Skeletal muscle tissue (tissue), 4 donors: Measurements from ENCODE around the gene HSF4. TPM values are rescaled to one million over a fixed set of nuclear protein-coding genes. Genes with fewer than 3 reads are reported as not detected.
A peak's percentile ranks its signal among the peaks of the same experiment; 100 is the strongest.

ENCODE experiments used
- H3K27ac ChIP-seq: one replicate; pipeline ENCODE4 v1.7.0; 2013; ENCODE audit warnings: mild to moderate bottlenecking, low read depth, low read length, inconsistent platforms
- H3K27me3 ChIP-seq, 3 donors: one replicate each; pipeline ENCODE4 v1.7.0; 2013; ENCODE audit warnings: low read length in 3 of 3; ENCODE audit not compliant: control insufficient read depth in 3 of 3, insufficient read depth in 3 of 3
- H3K36me3 ChIP-seq, 3 donors: one replicate each; pipeline ENCODE4 v1.7.0; 2013; ENCODE audit warnings: low read length in 3 of 3; ENCODE audit not compliant: control insufficient read depth in 3 of 3, insufficient read depth in 3 of 3
- H3K4me1 ChIP-seq, 3 donors: one replicate each; pipeline ENCODE4 v1.7.0; 2013; ENCODE audit warnings: low read length in 3 of 3, mild to moderate bottlenecking in 3 of 3; ENCODE audit not compliant: control insufficient read depth in 3 of 3, insufficient read depth in 3 of 3
- H3K4me3 ChIP-seq, 3 donors: one replicate each; pipeline ENCODE4 v1.7.0; 2013; ENCODE audit warnings: low read length in 3 of 3
- H3K9ac ChIP-seq, 3 donors: one replicate each; pipeline ENCODE4 v1.7.0; 2013; ENCODE audit warnings: low read length in 3 of 3, mild to moderate bottlenecking in 3 of 3, moderate library complexity in 2 of 3, low read depth in 1 of 3
- H3K9me3 ChIP-seq, 3 donors: one replicate each; pipeline ENCODE4 v1.7.0; 2013; ENCODE audit warnings: low read length in 3 of 3; ENCODE audit not compliant: control insufficient read depth in 3 of 3
- total RNA-seq: library from RNA; depleted of rRNA; stranded (reverse); fragments of >200 nt; gene quantifications from one replicate; pipeline ENCODE4 v1.2.3, GENCODE V29; 2014
- donor health status: Osteomylitis.

The HSF4 gene
- total RNA-seq, 1 donor from 2014 or later, result 3.7 TPM

DNA sequence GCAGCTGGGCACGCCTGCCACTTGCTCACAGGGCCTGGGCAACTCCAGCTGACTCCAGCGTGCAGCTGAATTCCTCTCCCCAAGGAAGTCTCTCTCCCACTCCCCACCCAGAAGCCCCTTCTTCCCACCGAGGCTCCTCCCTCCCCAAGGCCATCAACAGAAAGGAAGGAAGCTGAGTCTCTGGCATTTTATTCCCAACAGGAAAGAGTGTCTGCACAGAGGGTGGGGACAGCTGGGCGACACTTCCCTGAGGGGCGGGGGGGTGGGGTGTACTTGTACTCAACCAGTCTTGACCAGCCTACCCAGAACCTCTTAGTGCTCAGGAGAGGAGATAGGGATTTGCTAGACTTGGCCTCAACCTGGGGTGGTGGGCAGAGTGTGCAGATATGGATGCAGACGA lies 25.5 kb downstream of the HSF4 start, which contains the start of gene EXOC3L1:
TSS of gene EXOC3L1 (minus strand) at position 96 of the 400 bp plus-strand sequence. CDS start 460 bp downstream, outside the sequence.
- H3K27ac ChIP-seq, result no peak within 1 kb of the TSS

DNA sequence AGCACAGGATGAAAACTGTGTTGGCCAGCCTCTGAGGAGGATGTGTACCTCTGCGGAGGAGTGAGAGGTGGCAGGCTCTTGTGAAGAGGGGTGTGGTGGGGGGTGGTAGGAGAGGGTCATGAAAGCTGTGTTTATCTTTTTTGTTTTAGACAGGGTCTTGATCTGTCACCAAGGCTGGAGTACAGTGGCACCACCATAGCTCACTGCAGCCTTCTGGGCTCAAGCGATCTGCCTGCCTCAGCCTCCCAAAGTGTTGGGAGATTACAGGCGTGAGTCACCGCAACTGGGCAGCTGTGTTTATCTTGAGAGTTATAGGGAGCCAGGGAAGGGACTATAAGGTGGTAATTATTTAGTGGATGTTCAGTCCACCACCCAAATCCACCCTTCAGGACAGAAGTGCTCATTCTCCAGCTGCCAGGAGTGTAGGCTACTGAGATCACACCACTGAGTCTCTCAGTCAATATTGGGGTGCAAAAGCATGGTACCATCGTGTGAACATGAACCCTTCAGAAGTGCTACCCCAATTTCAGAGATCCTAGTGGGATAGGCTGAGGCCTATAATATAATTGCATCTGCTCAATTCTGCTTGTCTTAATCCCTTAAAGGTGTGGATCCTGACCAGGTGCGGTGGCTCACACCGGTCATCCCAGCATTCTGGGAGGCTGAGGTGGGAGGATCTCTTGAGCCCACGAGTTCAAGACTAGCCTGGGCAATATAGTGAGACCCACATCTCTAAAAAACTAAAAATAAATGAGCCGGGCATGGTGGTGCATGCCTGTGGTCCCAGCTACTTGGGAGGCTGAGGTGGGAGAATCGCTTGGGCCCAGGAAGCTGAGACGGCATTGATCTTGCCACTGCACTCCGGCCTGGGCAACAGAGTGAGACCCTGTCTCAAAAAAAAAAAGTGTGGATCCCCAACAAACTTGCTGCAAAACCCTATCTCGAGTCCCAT lies 26.2 kb downstream of the HSF4 start:
- H3K9ac ChIP-seq, result no peak overlapping the region
- no peak overlapping the region for H3K4me3 ChIP-seq
- no peak overlapping the region for H3K27ac ChIP-seq
- H3K4me1 ChIP-seq, result peaks cover 26 to 31% (median 27%) of the 10 kb centered on the region in 3 donors
- no peaks in the 10 kb centered on the region for H3K9me3 ChIP-seq
- peaks cover 15 to 24% (median 21%) of the 10 kb centered on the region in 3 donors for H3K36me3 ChIP-seq
- H3K27me3 ChIP-seq, result no peaks in the 10 kb centered on the region

More for the DNA sequence above, 25.5 kb downstream of the HSF4 start, which contains the start of gene EXOC3L1:
- peaks cover 32 to 37% (median 33%) of the 10 kb centered on the region in 3 donors for H3K4me1 ChIP-seq
- H3K9me3 ChIP-seq, result no peaks in the 10 kb centered on the region
- peaks cover 8 to 17% (median 14%) of the 10 kb centered on the region in 3 donors for H3K36me3 ChIP-seq
- H3K27me3 ChIP-seq, result no peaks in the 10 kb centered on the region
- peak within 1 kb of the TSS in 1 of 3 donors; percentile 22 for H3K4me3 ChIP-seq
- no peak within 1 kb of the TSS for H3K9ac ChIP-seq

DNA sequence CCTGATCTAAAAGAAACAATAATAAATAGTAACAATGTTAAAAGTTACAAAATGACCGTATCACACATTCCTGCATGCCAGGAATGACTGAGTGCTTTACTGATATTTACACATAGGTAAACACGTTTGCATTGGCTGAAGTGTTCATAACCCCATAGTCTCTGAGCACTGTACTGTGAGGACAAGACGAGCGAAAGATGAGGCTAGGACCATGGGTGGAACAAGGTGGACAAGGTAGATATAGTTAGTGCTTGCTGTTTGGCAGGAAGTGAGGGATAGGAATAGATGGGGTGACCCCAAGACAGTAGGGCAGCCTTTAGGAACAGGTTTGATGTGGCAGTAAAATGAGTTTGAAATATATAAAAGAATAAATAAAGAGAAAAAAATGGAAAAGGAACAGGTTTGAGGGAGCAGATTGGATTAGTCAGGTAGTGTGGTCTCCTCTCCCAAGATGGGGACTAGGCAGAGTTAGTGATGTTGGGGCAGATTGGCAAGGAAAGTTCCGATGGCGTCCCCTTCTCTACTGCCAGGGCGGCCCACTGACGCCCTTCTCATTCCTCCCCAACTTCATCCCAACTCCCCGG lies 27.0 kb downstream of the HSF4 start:
- Histone ChIP-seq H3K9me3 (no peaks in the 10 kb centered on the region), H3K9ac (no peak overlapping the region), H3K27me3 (no peaks in the 10 kb centered on the region), H3K4me3 (peak overlapping the region; percentile 61 to 95 (median 63)), H3K4me1 (peaks cover 25 to 26% (median 25%) of the 10 kb centered on the region in 3 donors), H3K27ac (no peak overlapping the region), H3K36me3 (peaks cover 22 to 32% (median 28%) of the 10 kb centered on the region in 3 donors)

DNA sequence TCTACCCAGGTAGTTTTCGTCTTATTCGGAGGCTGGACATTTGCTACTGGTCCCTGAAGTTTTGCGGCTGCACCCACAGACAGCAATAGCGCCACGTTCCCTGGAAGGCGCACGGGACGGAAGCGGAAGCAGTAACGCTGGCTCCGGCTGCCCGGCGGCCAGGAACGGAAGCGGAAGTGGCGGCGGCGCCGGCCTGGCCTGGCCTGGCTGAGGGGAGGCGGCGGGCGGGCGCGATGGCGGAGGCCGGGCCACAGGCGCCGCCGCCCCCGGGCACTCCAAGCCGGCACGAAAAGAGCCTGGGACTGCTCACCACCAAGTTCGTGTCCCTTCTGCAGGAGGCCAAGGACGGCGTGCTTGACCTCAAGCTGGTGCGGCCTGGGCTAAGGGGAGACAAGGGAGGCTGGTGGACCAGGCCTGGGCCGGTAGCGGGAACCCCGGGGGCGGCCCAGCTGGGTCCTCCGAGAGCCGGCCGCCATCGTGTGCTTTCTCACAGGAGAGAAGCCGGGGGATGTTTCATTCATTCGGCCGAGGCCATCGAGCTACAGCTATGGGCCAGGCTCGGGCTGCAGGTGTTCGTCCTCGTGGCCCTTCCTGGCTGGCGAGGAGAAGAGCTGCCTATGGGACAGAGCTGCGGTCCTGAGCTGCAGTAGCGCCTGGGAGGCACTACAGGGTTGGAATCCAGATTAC lies 27.6 kb downstream of the HSF4 start, which contains the start of gene E2F4:
TSS of gene E2F4 (plus strand) at position 161 of the 687 bp plus-strand sequence. CDS start at position 234, 73 bp downstream.
- Histone ChIP-seq H3K27me3 (no peaks in the 10 kb centered on the region), H3K36me3 (peaks cover 29 to 38% (median 35%) of the 10 kb centered on the region in 3 donors), H3K4me3 (peak within 1 kb of the TSS; percentile 95 to 97 (median 97)), H3K27ac (peak within 1 kb of the TSS; percentile 70), H3K9me3 (no peaks in the 10 kb centered on the region), H3K9ac (peak within 1 kb of the TSS; percentile 94 to 95 (median 95)), H3K4me1 (peaks cover 25 to 27% (median 26%) of the 10 kb centered on the region in 3 donors)

DNA sequence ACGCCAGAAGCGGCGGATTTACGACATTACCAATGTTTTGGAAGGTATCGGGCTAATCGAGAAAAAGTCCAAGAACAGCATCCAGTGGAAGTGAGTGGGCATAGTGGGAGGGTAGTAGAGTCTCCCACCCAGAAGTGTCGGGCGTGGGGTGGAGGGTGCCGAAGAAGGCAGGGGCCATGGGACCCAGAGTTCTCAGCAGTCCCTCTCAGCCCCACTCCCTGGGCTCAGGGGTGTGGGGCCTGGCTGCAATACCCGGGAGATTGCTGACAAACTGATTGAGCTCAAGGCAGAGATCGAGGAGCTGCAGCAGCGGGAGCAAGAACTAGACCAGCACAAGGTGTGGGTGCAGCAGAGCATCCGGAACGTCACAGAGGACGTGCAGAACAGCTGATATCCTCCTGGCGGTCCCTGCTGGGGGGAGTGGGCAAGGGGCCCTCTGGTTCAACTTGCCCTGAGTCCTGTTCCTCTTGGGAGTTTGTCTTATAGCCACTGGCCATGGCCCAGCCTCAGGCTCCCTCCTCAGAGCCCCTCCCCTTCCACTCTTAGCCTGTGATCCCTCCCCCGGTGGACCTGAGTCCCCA lies 28.3 kb downstream of the HSF4 start:
- Histone ChIP-seq H3K27ac (no peak overlapping the region), H3K9ac (peak overlapping the region; percentile 94 to 95 (median 95)), H3K36me3 (peaks cover 36 to 45% (median 42%) of the 10 kb centered on the region in 3 donors)

DNA sequence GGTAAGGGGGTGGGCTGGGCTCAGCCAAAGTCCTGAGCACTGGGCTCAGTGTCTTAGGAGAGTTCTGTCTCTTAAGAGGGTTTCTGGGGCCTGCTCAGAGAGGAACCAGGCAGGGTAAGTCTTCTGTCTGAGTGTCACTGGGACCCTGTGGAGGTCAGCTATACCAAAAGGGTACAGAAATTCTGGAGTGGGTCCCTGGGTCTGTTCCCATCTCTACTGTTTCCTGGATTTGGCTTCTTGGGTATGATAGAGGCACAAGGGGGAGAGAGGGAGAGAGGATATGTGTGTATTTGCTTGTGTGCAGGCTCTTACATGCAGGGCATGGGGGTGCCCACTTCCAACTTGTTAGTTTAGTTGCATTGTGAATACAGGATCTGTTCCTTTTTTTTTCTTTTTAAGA lies 29.0 kb downstream of the HSF4 start:
- Histone ChIP-seq H3K4me3 (peak overlapping the region in 2 of 3 donors; percentile 97), H3K36me3 (peaks cover 43 to 48% (median 47%) of the 10 kb centered on the region in 3 donors), H3K9me3 (no peaks in the 10 kb centered on the region), H3K27ac (no peak overlapping the region), H3K27me3 (no peaks in the 10 kb centered on the region), H3K4me1 (peaks cover 33 to 41% (median 34%) of the 10 kb centered on the region in 3 donors), H3K9ac (peak overlapping the region; percentile 94 to 95 (median 95))

More for the DNA sequence above, 28.3 kb downstream of the HSF4 start:
- Histone ChIP-seq H3K4me3 (peak overlapping the region; percentile 95 to 97 (median 97)), H3K4me1 (peaks cover 27 to 34% (median 32%) of the 10 kb centered on the region in 3 donors), H3K27me3 (no peaks in the 10 kb centered on the region), H3K9me3 (no peaks in the 10 kb centered on the region)

DNA sequence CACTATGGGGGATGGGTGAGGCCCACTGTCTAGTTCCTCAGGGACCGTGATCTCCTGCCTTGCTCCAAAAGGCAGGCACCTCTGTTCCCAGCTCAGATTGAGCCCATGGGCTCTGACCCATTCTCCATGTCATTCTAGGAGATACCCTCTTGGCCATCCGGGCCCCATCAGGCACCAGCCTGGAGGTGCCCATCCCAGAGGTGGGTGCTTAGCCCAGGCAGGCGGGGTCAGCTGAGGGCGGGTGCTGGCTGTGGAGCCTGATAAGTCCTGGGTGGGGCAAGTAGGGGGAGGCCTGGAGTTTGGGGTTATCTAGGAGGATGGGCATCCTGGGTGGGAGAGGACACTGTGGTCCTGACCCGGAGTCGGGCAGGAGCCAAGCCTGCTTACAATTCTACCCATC lies 29.7 kb downstream of the HSF4 start:
- peaks cover 44 to 48% (median 47%) of the 10 kb centered on the region in 3 donors for H3K36me3 ChIP-seq
- H3K4me3 ChIP-seq, result no peak overlapping the region
- H3K27ac ChIP-seq, result no peak overlapping the region
- H3K4me1 ChIP-seq, result peaks cover 34 to 41% (median 35%) of the 10 kb centered on the region in 3 donors
- peak overlapping the region in 1 of 3 donors; percentile 94 for H3K9ac ChIP-seq
- H3K27me3 ChIP-seq, result no peaks in the 10 kb centered on the region
- no peaks in the 10 kb centered on the region for H3K9me3 ChIP-seq

DNA sequence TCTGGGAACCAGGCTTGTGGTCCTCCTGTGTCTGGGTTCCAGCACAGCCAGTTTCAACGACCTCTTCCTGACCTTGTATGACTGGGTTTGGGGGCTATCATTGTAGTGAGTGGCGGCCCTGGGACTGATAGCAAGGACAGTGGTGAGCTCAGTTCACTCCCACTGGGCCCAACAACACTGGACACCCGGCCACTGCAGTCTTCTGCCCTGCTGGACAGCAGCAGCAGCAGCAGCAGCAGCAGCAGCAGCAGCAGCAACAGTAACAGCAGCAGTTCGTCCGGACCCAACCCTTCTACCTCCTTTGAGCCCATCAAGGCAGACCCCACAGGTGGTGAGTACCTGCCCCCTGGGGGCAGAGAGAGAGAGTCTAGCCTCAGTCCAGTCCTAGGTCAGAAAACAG lies 31.1 kb downstream of the HSF4 start:
- H3K9ac ChIP-seq, result no peak overlapping the region
- H3K4me1 ChIP-seq, result peaks cover 34 to 41% (median 35%) of the 10 kb centered on the region in 3 donors
- no peak overlapping the region for H3K4me3 ChIP-seq
- no peaks in the 10 kb centered on the region for H3K9me3 ChIP-seq
- no peak overlapping the region for H3K27ac ChIP-seq
- H3K36me3 ChIP-seq, result peaks cover 44 to 48% (median 47%) of the 10 kb centered on the region in 3 donors
- no peaks in the 10 kb centered on the region for H3K27me3 ChIP-seq

DNA sequence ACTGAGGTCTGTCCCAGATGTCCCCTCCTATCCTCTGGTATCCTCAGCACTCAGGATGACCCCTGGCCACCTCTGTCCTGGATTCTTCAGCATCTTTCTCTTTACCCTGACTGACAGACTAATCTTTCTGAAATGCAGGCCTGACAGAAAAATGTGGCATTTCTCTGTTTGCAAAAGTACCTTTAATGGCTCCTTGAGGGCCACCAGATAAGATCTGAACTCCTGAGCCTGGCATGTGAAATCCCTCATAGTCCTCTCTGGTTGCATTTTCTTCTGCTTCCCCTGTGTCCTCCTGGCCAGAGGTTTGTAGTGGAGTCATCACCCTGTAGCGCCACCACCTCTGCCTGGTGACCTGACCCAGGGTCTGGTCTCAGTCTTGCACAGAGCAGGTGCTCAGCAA lies 32.3 kb downstream of the HSF4 start:
- Histone ChIP-seq H3K27ac (no peak overlapping the region), H3K27me3 (no peaks in the 10 kb centered on the region), H3K9ac (peak overlapping the region in 1 of 3 donors; percentile 45), H3K4me3 (no peak overlapping the region), H3K9me3 (no peaks in the 10 kb centered on the region), H3K36me3 (peaks cover 49 to 52% (median 51%) of the 10 kb centered on the region in 3 donors), H3K4me1 (peaks cover 27 to 34% (median 29%) of the 10 kb centered on the region in 3 donors)
